ENCODE measurements around the gene PLD5. TPM values are rescaled to one million over a fixed set of nuclear protein-coding genes. Genes with fewer than 3 reads are reported as not detected.
"Not testable (repeated sequence)": the region's sequence is repeated elsewhere in the genome, so short reads cannot be mapped to it uniquely, and the experiment has no call there.

Gene PLD5
- total and polyA plus RNA-seq, 3 experiments from 2014 or later = not detected

- H3K27ac Mint-ChIP-seq = no peak overlapping the region
- H3K36me3 ChIP-seq (ENCODE audit: insufficient read depth, low read length) = no peaks in the 10 kb centered on the region
- H3K4me1 Mint-ChIP-seq = no peaks in the 10 kb centered on the region
- no peak for DNase-seq
- H3K27ac ChIP-seq (ENCODE audit: low read depth, low read length) = no peak overlapping the region
- H3K27me3 Mint-ChIP-seq = peaks cover 0 to 1% of the 10 kb centered on the region in 2 donors
- H3K4me1 ChIP-seq (ENCODE audit: insufficient read depth, low read length) = no peaks in the 10 kb centered on the region
- H3K27me3 ChIP-seq (ENCODE audit: insufficient read depth, low read length, poor library complexity, severe bottlenecking) = no peaks in the 10 kb centered on the region
- CTCF ChIA-PET = no interaction called here
- no peaks in the 10 kb centered on the region for H3K36me3 Mint-ChIP-seq
- H3K4me3 Mint-ChIP-seq = no peak overlapping the region
- POLR2A ChIA-PET = no interaction called here
- H3K4me3 ChIP-seq (ENCODE audit: low read length) = no peak overlapping the region
- H3K9me3 ChIP-seq (ENCODE audit: low read length) = no peaks in the 10 kb centered on the region
- peaks cover 0 to 6% (median 4%) of the 10 kb centered on the region in 5 donors for H3K9me3 Mint-ChIP-seq
These were observed 120.2 kb downstream of the PLD5 start for GRCh38 chr1:242404296-242404695.

- no peaks in the 10 kb centered on the region for H3K4me1 ChIP-seq (ENCODE audit: insufficient read depth, low read length)
- no peak for DNase-seq
- Mint-ChIP-seq H3K9me3 (peaks cover 0 to 4% (median 4%) of the 10 kb centered on the region in 5 donors), H3K27me3 (peaks cover 0 to 1% of the 10 kb centered on the region in 2 donors), H3K27ac (no peak overlapping the region), H3K4me1 (no peaks in the 10 kb centered on the region), H3K4me3 (no peak overlapping the region), H3K36me3 (no peaks in the 10 kb centered on the region)
- ChIA-PET POLR2A (no interaction called here), CTCF (no interaction called here)
- no peak overlapping the region for H3K27ac ChIP-seq (ENCODE audit: low read depth, low read length)
- no peak overlapping the region for H3K4me3 ChIP-seq (ENCODE audit: low read length)
- no peaks in the 10 kb centered on the region for H3K9me3 ChIP-seq (ENCODE audit: low read length)
- no peaks in the 10 kb centered on the region for H3K36me3 ChIP-seq (ENCODE audit: insufficient read depth, low read length)
- no peaks in the 10 kb centered on the region for H3K27me3 ChIP-seq (ENCODE audit: insufficient read depth, low read length, poor library complexity, severe bottlenecking)
These were observed 121.5 kb downstream of the PLD5 start for GRCh38 chr1:242402956-242403355.

GRCh38 chr1:242401937-242402336 is 122.6 kb downstream of the PLD5 start:
- no peaks in the 10 kb centered on the region for H3K36me3 Mint-ChIP-seq
- no peaks in the 10 kb centered on the region for H3K4me1 Mint-ChIP-seq
- no peaks in the 10 kb centered on the region for H3K36me3 ChIP-seq (ENCODE audit: insufficient read depth, low read length)
- no peak overlapping the region for H3K4me3 Mint-ChIP-seq
- POLR2A ChIA-PET = no interaction called here
- peaks cover 0 to under 1% of the 10 kb centered on the region in 2 donors for H3K27me3 Mint-ChIP-seq
- H3K9me3 ChIP-seq (ENCODE audit: low read length) = no peaks in the 10 kb centered on the region
- H3K4me3 ChIP-seq (ENCODE audit: low read length) = no peak overlapping the region
- H3K27ac Mint-ChIP-seq = no peak overlapping the region
- H3K27ac ChIP-seq (ENCODE audit: low read depth, low read length) = no peak overlapping the region
- H3K27me3 ChIP-seq (ENCODE audit: insufficient read depth, low read length, poor library complexity, severe bottlenecking) = no peaks in the 10 kb centered on the region
- no peaks in the 10 kb centered on the region for H3K4me1 ChIP-seq (ENCODE audit: insufficient read depth, low read length)
- peaks cover 0 to 8% (median 3%) of the 10 kb centered on the region in 5 donors for H3K9me3 Mint-ChIP-seq
- CTCF ChIA-PET = no interaction called here
- no peak for DNase-seq

- no peak overlapping the region for H3K27ac Mint-ChIP-seq
These were observed 126.1 kb downstream of the PLD5 start for GRCh38 chr1:242398351-242398750.

GRCh38 chr1:242391896-242392295 is 132.6 kb downstream of the PLD5 start:
- H3K27me3 Mint-ChIP-seq = peaks cover 0 to 4% of the 10 kb centered on the region in 2 donors
- H3K9me3 Mint-ChIP-seq = peaks cover 0 to 3% (median 2%) of the 10 kb centered on the region in 5 donors
- ChIA-PET CTCF (no interaction called here), POLR2A (no interaction called here)
- Histone ChIP-seq H3K36me3 (ENCODE audit: insufficient read depth, low read length) (no peaks in the 10 kb centered on the region), H3K9me3 (ENCODE audit: low read length) (no peaks in the 10 kb centered on the region), H3K27ac (ENCODE audit: low read depth, low read length) (no peak overlapping the region), H3K4me3 (ENCODE audit: low read length) (no peak overlapping the region), H3K4me1 (ENCODE audit: insufficient read depth, low read length) (no peaks in the 10 kb centered on the region), H3K27me3 (ENCODE audit: insufficient read depth, low read length, poor library complexity, severe bottlenecking) (no peaks in the 10 kb centered on the region)
- H3K4me3 Mint-ChIP-seq = no peak overlapping the region
- H3K36me3 Mint-ChIP-seq = no peaks in the 10 kb centered on the region
- no peak overlapping the region for H3K27ac Mint-ChIP-seq
- no peaks in the 10 kb centered on the region for H3K4me1 Mint-ChIP-seq
- no peak for DNase-seq

More at GRCh38 chr1:242398351-242398750, 126.1 kb downstream of the PLD5 start:
- no peaks in the 10 kb centered on the region for H3K36me3 Mint-ChIP-seq
- no peak overlapping the region for H3K27ac ChIP-seq (ENCODE audit: low read depth, low read length)
- no peaks in the 10 kb centered on the region for H3K36me3 ChIP-seq (ENCODE audit: insufficient read depth, low read length)
- no peak overlapping the region for H3K4me3 ChIP-seq (ENCODE audit: low read length)
- ChIA-PET POLR2A (no interaction called here), CTCF (no interaction called here)
- DNase-seq = no peak
- H3K27me3 ChIP-seq (ENCODE audit: insufficient read depth, low read length, poor library complexity, severe bottlenecking) = no peaks in the 10 kb centered on the region
- peaks cover 0 to 8% (median 3%) of the 10 kb centered on the region in 5 donors for H3K9me3 Mint-ChIP-seq
- H3K27me3 Mint-ChIP-seq = peaks cover 0 to 2% of the 10 kb centered on the region in 2 donors
- no peaks in the 10 kb centered on the region for H3K4me1 ChIP-seq (ENCODE audit: insufficient read depth, low read length)
- H3K4me3 Mint-ChIP-seq = no peak overlapping the region
- H3K9me3 ChIP-seq (ENCODE audit: low read length) = no peaks in the 10 kb centered on the region
- H3K4me1 Mint-ChIP-seq = no peaks in the 10 kb centered on the region

- H3K4me1 ChIP-seq (ENCODE audit: insufficient read depth, low read length); H3K27ac Mint-ChIP-seq; H3K27me3 Mint-ChIP-seq; H3K27ac ChIP-seq (ENCODE audit: low read depth, low read length); H3K4me3 ChIP-seq (ENCODE audit: low read length); H3K9me3 ChIP-seq (ENCODE audit: low read length); POLR2A ChIA-PET; DNase-seq; H3K27me3 ChIP-seq (ENCODE audit: insufficient read depth, low read length, poor library complexity, severe bottlenecking); CTCF ChIA-PET; H3K36me3 Mint-ChIP-seq; H3K4me1 Mint-ChIP-seq; H3K4me3 Mint-ChIP-seq; H3K36me3 ChIP-seq (ENCODE audit: insufficient read depth, low read length): not testable (repeated sequence)
- H3K9me3 Mint-ChIP-seq = peaks cover 2 to 20% (median 6%) of the 10 kb centered on the region in 5 donors
These were observed 148.4 kb downstream of the PLD5 start for GRCh38 chr1:242376121-242376520.

GRCh38 chr1:242350446-242350845 is 174.1 kb downstream of the PLD5 start:
- H3K36me3 ChIP-seq (ENCODE audit: insufficient read depth, low read length); DNase-seq; H3K27ac ChIP-seq (ENCODE audit: low read depth, low read length); H3K4me1 ChIP-seq (ENCODE audit: insufficient read depth, low read length); H3K4me1 Mint-ChIP-seq; H3K27ac Mint-ChIP-seq; H3K9me3 ChIP-seq (ENCODE audit: low read length); H3K4me3 ChIP-seq (ENCODE audit: low read length); H3K27me3 ChIP-seq (ENCODE audit: insufficient read depth, low read length, poor library complexity, severe bottlenecking); H3K36me3 Mint-ChIP-seq; H3K9me3 Mint-ChIP-seq; POLR2A ChIA-PET; H3K27me3 Mint-ChIP-seq; H3K4me3 Mint-ChIP-seq; CTCF ChIA-PET: not testable (repeated sequence)

GRCh38 chr1:242349636-242350035 is 174.9 kb downstream of the PLD5 start:
- no peak overlapping the region for H3K27ac ChIP-seq (ENCODE audit: low read depth, low read length)
- H3K4me1 Mint-ChIP-seq = no peaks in the 10 kb centered on the region
- POLR2A ChIA-PET = no interaction called here
- no peaks in the 10 kb centered on the region for H3K9me3 ChIP-seq (ENCODE audit: low read length)
- CTCF ChIA-PET = no interaction called here
- no peak overlapping the region for H3K4me3 ChIP-seq (ENCODE audit: low read length)
- no peak overlapping the region for H3K4me3 Mint-ChIP-seq
- no peaks in the 10 kb centered on the region for H3K4me1 ChIP-seq (ENCODE audit: insufficient read depth, low read length)
- peaks cover 0 to 8% (median 6%) of the 10 kb centered on the region in 5 donors for H3K9me3 Mint-ChIP-seq
- no peak overlapping the region for H3K27ac Mint-ChIP-seq
- H3K27me3 Mint-ChIP-seq = peaks cover 0 to 5% of the 10 kb centered on the region in 2 donors
- no peak for DNase-seq
- H3K36me3 Mint-ChIP-seq = no peaks in the 10 kb centered on the region
- H3K36me3 ChIP-seq (ENCODE audit: insufficient read depth, low read length) = no peaks in the 10 kb centered on the region
- no peaks in the 10 kb centered on the region for H3K27me3 ChIP-seq (ENCODE audit: insufficient read depth, low read length, poor library complexity, severe bottlenecking)

- CTCF ChIA-PET; H3K4me3 ChIP-seq (ENCODE audit: low read length); POLR2A ChIA-PET; H3K36me3 Mint-ChIP-seq; H3K9me3 ChIP-seq (ENCODE audit: low read length); H3K9me3 Mint-ChIP-seq; H3K27ac ChIP-seq (ENCODE audit: low read depth, low read length); H3K4me1 ChIP-seq (ENCODE audit: insufficient read depth, low read length); H3K36me3 ChIP-seq (ENCODE audit: insufficient read depth, low read length); H3K4me1 Mint-ChIP-seq; DNase-seq; H3K27me3 Mint-ChIP-seq; H3K27ac Mint-ChIP-seq; H3K27me3 ChIP-seq (ENCODE audit: insufficient read depth, low read length, poor library complexity, severe bottlenecking); H3K4me3 Mint-ChIP-seq: not testable (repeated sequence)
These were observed 193.6 kb downstream of the PLD5 start for GRCh38 chr1:242330865-242331264.

Data from CD8-positive, alpha-beta memory T cell (primary cell).